ENCODE results near the gene PRR19. TPM values are rescaled to one million over a fixed set of nuclear protein-coding genes. Genes with fewer than 3 reads are reported as not detected.

The PRR19 gene
- total RNA-seq, 6 donors from 2014 or later: 0.40 to 1.4 (median 0.61) TPM; not detected in 3

DNA sequence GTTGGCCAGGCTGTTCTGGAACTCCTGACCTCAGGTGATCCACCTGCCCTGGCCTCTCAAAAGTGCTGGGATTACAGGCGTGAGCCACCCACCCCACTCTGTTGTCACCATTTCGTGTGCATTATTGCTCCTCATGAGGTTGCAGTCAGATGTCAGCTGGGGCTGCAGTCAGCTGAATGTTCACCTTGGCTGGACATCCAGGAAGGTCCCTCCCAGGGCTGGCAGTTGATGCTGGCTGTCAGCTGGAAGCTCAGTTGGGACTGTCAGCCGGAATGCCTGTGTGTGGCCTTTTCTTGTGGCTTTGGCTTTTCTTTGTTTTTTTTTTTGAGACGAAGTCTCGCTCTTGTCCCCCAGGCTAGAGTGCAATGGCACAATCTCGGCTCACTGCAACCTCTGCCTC lies 30.1 kb downstream of the PRR19 start:
- Histone ChIP-seq H3K4me3 (no peak overlapping the region), H3K27me3 (no peaks in the 10 kb centered on the region), H3K4me1 (peaks cover 0 to 12% (median 5%) of the 10 kb centered on the region in 4 donors), H3K36me3 (peaks cover 0 to 27% (median 11%) of the 10 kb centered on the region in 4 donors), H3K27ac (no peak overlapping the region), H3K9me3 (no peaks in the 10 kb centered on the region)
- 88 to 95% methylated on average over 5 to 6 of the region's 6 CpGs for WGBS, 2 donors
- DNase-seq (no peak), ATAC-seq (ENCODE audit: low FRiP score in 2 of 2) (no peak)
- TF ChIP-seq EP300 (IDR thresholded peaks at IDR 0.05) (no peak), CTCF (IDR thresholded peaks at IDR 0.05) (no peak), POLR2A (IDR thresholded peaks at IDR 0.05) (no peak), POLR2AphosphoS5 (IDR thresholded peaks at IDR 0.05) (no peak)

DNA sequence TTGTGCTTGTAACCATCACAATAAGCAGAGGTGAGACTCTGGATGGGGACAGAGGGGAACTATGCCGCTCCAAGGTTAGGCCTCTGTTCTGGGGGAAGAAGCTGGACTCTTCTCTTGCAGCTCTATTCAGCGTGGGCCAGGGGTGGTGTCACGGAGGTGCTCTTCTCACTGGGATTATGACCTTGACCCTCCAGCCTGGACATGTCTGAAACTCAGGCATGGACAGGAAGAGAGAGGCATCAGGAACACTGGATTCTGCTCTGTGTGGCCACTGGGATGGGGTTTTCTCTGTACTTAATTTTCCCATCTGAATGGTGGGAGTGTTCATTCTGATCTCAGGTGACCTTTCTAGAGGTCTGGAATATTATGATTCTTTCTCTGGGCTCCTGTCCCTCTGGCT lies 31.1 kb downstream of the PRR19 start:
- no peak for DNase-seq
- no peak for ATAC-seq (ENCODE audit: low FRiP score in 2 of 2)

DNA sequence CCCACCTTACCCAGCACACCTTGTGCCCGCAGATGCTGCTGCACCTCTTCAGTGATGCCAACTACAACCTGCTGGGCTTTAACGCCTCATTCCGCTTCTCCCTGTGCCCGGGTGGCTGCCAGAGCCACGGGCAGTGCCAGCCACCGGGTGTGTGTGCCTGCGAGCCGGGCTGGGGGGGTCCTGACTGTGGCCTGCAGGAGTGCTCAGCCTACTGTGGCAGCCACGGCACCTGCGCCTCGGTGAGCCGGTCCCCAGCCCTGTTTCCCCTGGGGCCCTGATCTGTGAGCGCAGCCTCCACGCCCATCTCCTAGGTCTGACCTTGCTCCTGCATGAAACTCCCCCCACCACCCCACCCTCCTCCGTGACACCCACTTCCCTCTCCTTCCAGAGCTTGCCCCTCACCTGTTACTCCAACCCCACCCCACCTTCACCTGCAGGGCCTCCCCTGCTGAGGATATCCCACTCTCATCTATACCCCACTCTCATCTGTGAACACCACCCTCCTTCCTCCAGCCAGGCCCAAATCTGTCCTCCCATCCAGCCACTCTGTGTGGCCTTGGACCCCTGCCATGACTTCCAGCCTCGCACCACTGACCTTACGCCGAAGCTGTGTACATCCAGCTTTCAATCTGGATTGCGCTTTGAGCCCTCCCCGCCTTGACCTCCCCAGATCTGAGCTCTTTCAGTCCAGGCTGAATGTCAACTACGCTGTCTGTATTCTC lies 32.2 kb downstream of the PRR19 start:
- TF ChIP-seq POLR2A (IDR thresholded peaks at IDR 0.05) (no peak), CTCF (IDR thresholded peaks at IDR 0.05) (no peak), POLR2AphosphoS5 (IDR thresholded peaks at IDR 0.05) (no peak), EP300 (IDR thresholded peaks at IDR 0.05) (no peak)
- Histone ChIP-seq H3K9me3 (no peaks in the 10 kb centered on the region), H3K4me3 (no peak overlapping the region), H3K4me1 (no peaks in the 10 kb centered on the region), H3K27me3 (no peaks in the 10 kb centered on the region), H3K27ac (no peak overlapping the region), H3K36me3 (peaks cover 0 to 29% (median 12%) of the 10 kb centered on the region in 4 donors)
- DNase-seq: no peak
- no peak for ATAC-seq (ENCODE audit: low FRiP score in 2 of 2)
- 85 to 93% methylated on average over 17 to 20 of the region's 21 CpGs for WGBS, 2 donors

More for the DNA sequence above, 31.1 kb downstream of the PRR19 start:
- 94 to 100% methylated on average over 2 to 3 of the region's 3 CpGs for WGBS, 2 donors
- Histone ChIP-seq H3K27me3 (no peaks in the 10 kb centered on the region), H3K27ac (no peak overlapping the region), H3K4me1 (peaks cover 0 to 3% (median 0%) of the 10 kb centered on the region in 4 donors), H3K4me3 (no peak overlapping the region), H3K9me3 (no peaks in the 10 kb centered on the region), H3K36me3 (peaks cover 0 to 29% (median 12%) of the 10 kb centered on the region in 4 donors)
- TF ChIP-seq POLR2A (IDR thresholded peaks at IDR 0.05) (no peak), EP300 (IDR thresholded peaks at IDR 0.05) (no peak), CTCF (IDR thresholded peaks at IDR 0.05) (no peak), POLR2AphosphoS5 (IDR thresholded peaks at IDR 0.05) (no peak)

DNA sequence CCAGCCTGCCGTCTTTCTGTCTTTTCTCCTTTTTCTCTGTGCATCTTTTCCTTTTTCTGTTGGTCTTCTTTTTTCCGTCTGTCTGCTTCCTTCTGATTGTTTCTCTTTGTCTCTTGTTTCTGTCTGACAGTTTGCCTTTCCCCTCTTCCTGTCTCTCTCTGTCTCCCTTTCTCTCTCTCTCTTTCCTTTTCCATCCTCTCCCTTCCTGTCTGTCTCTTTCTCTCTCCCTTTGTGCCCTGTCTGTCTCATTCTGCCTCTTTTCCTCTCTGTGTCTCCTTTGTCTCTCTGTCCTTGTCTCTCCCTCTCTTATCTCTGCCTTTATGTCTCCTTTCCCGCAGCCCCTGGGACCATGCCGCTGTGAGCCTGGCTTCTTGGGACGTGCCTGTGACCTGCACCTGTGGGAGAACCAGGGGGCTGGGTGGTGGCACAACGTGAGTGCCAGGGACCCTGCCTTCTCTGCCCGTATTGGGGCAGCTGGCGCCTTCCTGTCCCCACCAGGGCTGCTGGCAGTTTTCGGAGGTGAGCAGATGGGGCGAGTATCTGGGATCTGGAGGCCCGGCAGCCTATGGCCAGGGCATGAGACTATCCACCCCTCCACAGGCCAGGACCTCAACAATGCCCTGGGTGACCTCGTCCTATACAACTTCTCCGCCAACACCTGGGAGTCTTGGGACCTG lies 32.9 kb downstream of the PRR19 start:
- H3K27me3 ChIP-seq: no peaks in the 10 kb centered on the region
- H3K9me3 ChIP-seq: no peaks in the 10 kb centered on the region
- WGBS, 2 donors: 84 to 92% methylated on average over 11 to 12 of the region's 13 CpGs
- TF ChIP-seq CTCF (IDR thresholded peaks at IDR 0.05) (no peak), EP300 (IDR thresholded peaks at IDR 0.05) (no peak), POLR2A (IDR thresholded peaks at IDR 0.05) (no peak), POLR2AphosphoS5 (IDR thresholded peaks at IDR 0.05) (no peak)
- DNase-seq (no peak), ATAC-seq (ENCODE audit: low FRiP score in 2 of 2) (no peak)
- H3K4me1 ChIP-seq: no peaks in the 10 kb centered on the region
- H3K36me3 ChIP-seq: peaks cover 0 to 34% (median 12%) of the 10 kb centered on the region in 4 donors
- H3K4me3 ChIP-seq: no peak overlapping the region
- H3K27ac ChIP-seq: no peak overlapping the region

All from upper lobe of left lung (tissue), 6 donors.